GM12873 (cell line): ENCODE data around the gene SLC26A11.

Experiments
- TF ChIP-seq, protein P1 (sequence below): IDR thresholded peaks from 2 replicates; pipeline ENCODE4 v1.5.1; 2012; ENCODE audit warnings: low read depth, mild to moderate bottlenecking, moderate library complexity, low read length, control low read depth; ENCODE audit not compliant: insufficient read depth; ENCODE audit errors: missing control alignments

The SLC26A11 gene

DNA sequence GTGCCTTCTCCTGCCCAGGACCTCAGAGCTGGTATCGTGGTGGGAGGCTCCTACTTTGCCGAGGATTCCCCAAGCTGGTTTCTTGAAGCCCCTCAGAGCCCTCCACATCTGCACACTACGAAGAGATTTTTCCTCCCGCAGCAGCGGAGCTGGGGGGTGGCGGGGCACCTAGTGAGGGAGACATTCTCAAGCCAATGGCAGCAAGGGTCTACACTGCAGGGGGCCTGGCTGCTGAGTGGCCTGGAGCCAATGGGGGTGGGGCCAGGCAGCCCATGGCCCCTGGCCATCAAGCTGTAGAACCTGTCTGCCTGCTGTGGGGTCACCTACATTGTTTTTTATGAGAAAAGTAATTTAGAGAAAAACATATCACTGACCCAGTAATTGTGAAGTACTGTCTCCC, 5.0 kb downstream of the SLC26A11 start:
- TF ChIP-seq, protein P1, sequence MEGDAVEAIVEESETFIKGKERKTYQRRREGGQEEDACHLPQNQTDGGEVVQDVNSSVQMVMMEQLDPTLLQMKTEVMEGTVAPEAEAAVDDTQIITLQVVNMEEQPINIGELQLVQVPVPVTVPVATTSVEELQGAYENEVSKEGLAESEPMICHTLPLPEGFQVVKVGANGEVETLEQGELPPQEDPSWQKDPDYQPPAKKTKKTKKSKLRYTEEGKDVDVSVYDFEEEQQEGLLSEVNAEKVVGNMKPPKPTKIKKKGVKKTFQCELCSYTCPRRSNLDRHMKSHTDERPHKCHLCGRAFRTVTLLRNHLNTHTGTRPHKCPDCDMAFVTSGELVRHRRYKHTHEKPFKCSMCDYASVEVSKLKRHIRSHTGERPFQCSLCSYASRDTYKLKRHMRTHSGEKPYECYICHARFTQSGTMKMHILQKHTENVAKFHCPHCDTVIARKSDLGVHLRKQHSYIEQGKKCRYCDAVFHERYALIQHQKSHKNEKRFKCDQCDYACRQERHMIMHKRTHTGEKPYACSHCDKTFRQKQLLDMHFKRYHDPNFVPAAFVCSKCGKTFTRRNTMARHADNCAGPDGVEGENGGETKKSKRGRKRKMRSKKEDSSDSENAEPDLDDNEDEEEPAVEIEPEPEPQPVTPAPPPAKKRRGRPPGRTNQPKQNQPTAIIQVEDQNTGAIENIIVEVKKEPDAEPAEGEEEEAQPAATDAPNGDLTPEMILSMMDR: no peak

DNA sequence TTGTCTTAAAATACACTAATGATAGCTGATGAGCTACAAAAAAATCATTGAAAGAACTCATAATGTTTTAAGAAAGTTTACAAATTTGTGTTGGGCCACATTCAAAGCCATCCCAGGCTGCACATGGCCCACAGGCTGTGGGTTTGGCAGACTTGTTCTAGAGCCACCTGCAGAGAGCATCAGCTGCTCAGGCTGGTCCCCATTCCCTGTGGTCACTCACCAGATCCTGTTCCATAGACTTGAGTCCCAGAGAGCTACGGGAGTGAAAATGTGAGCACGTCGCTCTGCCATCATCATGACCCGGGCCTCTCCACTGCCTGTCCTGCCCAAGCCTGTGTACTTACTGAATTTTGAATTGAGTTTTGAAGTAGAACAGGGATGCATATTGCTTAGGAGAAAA, 6.9 kb downstream of the SLC26A11 start:
- TF ChIP-seq, protein P1: no peak

DNA sequence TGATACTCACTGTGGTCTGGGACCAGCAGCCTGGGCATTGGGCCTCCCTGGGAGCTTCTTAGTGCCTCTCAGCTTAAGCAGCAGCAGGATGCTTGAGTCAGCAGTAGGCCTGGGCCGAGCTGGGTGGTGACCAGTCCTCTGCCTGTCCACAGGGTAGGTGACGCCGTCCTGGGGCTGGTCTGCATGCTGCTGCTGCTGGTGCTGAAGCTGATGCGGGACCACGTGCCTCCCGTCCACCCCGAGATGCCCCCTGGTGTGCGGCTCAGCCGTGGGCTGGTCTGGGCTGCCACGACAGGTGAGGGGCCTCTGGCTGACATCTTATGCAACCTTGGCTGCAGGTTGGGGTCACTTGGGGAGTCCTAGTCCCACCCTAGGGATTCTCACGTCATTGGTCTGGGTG, 7.4 kb downstream of the SLC26A11 start:
- TF ChIP-seq, protein P1: no peak

DNA sequence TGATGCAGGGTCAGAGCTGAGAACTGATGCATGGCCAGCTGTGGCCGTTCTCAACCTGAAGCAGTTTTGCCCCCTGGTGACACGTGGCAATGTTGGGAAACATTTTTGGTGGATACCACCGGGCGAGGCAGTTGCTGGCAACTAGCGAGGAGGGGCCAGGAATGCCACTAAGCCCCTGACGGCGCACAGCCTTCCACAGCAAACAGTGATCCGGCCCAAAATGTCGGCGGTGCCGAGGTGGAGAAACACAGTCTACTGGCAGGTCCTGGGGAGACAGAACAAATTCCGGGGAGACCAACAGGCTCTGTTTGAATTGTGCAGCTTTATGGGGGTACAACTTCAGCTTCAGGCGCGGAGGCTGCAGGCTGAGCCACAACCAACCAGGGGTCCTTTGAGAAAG, 8.2 kb downstream of the SLC26A11 start:
- TF ChIP-seq, protein P1: no peak

DNA sequence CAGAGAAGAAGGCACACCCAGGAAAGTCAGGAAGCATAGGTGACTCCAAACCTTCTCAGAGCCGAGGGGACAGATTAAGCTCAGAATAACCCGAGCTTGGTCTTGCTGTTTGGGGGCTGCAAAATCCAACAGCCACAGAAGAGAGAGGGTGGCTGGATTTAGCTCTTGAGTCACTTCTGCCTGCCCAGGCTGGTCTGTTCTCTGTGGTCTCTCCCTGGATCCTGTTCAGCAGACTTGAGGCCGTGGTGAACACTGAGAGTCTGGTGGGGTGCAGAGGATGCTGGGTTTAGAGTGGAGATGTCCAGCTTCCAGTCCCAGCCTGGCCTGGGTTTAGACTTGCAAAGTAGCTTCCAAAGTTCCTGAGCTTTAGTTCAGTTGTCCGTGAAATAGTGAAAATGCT, 8.8 kb downstream of the SLC26A11 start:
- TF ChIP-seq, protein P1: no peak

DNA sequence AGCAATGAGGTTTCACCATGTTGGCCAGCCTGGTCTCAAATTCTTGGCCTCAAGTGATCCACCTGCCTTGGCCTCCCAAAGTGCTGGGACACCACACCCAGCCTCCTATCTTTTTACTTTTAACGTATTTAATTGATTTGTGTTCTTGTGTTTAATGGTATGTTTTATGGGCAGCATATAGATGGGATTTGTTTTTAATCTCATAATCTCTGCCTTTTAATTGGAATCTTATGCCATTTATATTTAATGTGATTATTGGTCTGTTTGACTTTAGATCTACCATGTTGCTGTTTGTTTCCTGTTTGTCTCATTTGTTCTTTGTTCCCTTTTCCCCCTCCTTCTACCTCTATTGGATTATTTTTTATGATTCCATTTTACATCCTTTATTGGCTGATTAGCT, 12.2 kb downstream of the SLC26A11 start:
- TF ChIP-seq, protein P1: no peak

DNA sequence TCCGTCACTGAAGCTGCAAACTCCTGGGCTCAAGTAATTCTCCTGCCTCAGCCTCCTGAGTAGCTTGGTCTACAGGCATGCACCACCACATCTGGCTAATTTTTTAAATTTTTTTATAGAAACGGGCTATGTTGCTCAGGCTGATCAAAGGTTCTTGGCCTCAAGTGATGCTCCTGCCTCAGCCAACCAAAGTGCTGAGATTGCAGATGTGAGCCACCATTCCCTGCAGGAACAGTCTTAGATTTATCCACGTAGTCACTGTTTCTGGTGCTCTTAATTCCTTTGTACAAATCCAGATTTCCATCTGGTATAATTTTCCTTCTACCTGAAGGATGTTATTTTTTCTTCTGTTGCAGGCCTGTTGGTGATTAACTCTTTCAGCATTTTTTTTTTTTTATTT, 13.0 kb downstream of the SLC26A11 start:
- TF ChIP-seq, protein P1: no peak
